ENCODE results near the gene HEBP1.
"Not testable (repeated sequence)": the region's sequence is repeated elsewhere in the genome, so short reads cannot be mapped to it uniquely, and the experiment has no call there.

HEBP1 gene, protein sequence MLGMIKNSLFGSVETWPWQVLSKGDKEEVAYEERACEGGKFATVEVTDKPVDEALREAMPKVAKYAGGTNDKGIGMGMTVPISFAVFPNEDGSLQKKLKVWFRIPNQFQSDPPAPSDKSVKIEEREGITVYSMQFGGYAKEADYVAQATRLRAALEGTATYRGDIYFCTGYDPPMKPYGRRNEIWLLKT

GRCh38 chr12:12999959-13000615, at the start of gene HEBP1:
HEBP1 (minus strand) TSS chr12:13000265; CDS start chr12:13000114, 151 bp downstream.
- peak; percentile 89 to 97 (median 96) for DNase-seq

DNA sequence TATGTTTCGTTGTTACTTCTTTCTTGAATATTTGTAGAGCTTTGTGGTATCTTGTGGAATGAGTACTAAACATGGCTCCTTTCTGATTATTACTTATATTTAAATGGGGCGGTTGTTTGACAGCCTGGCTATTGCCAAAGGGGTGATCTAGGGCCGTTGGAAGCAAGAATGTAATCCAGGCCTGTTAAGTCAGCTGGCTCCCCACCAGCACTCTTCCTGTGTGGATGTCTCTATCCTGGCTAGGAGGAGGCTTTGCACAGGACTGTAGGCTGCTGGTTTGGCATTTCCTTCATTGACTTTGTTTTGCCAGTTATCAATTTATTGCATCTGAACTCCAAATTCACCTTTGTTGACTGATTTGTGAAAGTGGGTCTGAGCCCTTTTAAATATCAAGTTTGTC, 49.8 kb upstream of the HEBP1 start:
- DNase-seq: no peak

DNA sequence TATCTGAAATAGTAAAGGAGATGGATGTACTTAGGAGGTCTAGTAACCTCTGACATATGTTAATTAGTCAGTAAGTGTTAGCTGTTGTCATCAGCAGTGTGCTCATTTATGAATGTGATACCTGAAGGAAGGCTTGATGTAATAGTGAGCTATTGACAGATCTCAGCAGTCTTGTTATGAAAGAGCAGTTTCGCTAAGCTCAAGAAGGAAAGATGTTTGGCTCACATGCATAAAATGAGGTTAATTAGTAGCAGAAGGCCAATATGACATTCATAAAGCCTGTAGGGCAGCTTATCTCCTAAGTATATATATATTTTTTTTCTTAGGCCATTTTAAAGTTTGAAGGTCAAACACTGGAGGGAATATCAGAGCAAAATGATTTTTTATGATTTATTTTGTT, 46.9 kb upstream of the HEBP1 start:
- DNase-seq: no peak

DNA sequence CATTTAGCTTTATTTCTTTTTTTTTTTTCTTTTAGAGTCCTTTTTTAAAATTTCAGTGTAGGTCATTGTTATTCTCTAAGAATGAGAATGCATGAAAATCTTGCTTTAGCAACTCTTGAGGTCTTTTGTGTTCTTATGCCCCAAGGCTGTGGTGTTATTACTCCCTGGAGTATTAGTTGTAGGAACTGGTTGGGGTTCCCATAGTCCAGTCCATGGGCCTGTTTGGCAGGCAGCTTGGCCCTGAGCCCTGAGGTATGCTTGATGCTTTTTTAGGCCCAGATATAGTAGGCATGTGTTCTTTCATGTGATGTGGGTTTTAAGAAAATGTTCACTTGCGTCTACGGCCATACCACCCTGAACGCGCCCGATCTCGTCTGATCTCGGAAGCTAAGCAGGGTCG, 45.8 kb upstream of the HEBP1 start:
- no peak for DNase-seq

DNA sequence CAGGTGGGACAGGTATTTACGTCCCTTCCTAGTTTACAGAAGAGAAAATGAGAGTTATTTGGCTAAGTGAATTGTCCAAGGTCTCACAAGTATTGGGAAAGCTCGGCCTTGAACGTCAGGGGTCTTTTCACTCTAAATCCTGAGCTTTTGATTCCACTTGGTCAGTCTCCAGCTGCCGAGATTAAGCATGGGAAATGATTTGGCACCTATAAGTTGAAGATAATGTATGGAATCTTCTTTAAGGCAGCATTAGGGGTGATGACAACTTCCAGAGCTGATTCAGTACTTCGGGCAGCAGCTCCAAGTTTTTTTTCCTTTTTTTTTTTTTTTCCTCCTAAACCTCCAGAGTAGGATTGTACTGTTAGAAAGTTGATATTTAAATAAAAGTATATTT, 44.8 kb upstream of the HEBP1 start:
- DNase-seq: no peak

DNA sequence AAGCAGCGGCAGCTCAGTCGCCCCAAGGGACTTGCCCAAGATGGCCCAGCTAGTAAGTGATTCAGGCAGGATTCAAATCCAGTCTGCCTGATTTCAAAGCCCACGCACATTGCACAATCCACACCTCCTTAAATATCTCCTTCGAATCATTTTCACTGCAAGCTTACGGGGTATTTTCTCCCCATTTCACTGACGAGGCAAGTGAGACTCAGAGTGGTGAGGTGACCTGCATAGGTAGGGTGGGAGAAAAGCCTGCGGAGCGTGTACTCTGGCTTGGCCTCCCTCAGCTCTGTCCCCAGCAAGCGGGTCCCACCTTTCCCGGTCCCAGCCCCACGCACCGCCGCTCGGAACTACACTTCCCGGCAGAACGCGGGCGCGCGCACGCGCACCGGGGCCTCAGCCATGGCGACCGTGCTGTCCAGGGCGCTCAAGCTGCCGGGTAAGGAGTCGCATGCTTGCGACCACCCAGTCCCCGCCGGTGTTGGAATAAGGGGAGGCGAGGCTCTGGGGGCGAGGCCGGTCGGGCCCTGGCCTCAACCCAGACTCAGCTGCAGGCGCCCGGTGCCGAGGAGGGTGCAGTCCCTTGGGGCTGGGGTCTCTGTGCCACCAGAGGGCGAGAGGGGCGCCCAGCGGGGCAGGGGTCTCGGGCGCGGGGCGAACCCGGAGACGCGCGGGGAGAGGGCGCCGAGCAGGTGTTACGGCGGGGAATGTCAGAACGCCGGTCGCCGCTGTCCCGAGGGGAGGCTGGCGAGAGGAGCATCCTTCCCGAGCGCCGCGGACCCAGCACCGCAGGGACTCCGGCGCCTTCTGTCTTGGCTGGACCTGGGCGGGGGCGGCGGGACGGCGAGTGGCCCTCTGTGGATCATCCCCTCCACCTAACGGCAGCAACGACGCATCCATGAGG, 44.2 kb upstream of the HEBP1 start, which contains the start of gene FAM234B:
TSS of gene FAM234B (plus strand) at position 380 of the 904 bp plus-strand sequence. CDS start at position 403, 23 bp downstream.
- peak; percentile 38 to 68 (median 52) for DNase-seq

- no peak for DNase-seq
Observed at GRCh38 chr12:13042666-13043230, 42.7 kb upstream of the HEBP1 start.

GRCh38 chr12:13041224-13041623, 41.2 kb upstream of the HEBP1 start:
- DNase-seq: no peak

DNA sequence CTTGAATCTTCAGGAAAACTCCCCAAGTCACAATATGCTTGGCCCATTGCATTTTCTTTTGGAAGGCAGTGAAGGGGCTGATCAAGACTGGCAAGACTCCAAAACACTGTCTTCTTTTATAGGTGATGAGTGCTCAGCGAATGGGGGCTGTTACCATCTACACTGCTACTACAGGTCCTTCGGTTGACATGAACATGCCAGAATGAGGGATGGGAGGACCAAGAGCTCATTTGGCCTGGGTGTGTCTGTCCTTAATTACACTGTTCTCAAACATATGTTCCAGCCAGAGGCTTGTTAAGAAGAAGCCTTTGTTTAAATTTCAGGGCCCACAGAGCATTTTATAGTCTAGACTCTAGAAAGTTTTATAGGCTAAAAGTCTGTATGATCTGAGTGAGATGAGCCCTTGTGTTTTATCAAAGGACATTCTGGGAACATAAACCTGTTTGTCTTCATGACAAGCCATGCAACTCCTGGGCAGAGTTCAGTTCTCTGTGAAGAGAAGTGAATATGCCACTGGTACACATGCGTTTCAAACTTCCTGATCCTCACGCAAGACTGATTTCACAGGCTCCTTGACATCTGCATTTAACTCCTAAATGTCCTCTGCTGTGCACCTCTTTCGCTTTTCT, 39.4 kb upstream of the HEBP1 start:
- no peak for DNase-seq

DNA sequence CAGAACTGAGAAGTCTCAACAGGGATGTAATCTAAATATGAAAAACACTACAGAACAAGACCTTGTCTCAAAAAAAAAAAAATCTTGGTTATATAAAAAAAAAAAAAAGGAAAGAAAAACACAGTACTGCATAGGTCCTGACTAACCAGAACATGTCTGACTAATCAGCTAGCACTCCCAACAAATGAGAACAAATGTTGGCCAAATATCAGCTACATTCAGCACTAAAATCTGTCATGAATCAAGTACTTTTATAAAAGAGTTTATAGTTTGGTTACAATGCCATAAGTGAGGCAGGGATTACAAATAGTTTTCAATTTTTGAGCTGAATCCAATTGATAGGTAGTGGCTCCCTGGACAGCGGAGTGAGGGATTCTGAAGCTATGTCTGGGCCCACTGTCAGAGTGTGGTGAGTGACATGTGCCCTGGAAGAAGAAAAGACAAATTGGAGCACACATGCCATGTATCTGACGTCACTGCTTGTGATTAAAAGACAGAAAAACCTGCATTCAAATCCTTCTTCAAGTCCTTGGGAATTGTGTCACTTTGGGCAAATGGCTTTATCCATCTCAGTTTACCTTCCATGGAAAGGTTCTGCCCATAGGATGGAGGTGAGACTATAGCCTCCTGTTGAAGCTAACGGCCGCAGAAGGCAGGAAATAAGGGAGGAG, 38.6 kb upstream of the HEBP1 start:
- no peak for DNase-seq

DNA sequence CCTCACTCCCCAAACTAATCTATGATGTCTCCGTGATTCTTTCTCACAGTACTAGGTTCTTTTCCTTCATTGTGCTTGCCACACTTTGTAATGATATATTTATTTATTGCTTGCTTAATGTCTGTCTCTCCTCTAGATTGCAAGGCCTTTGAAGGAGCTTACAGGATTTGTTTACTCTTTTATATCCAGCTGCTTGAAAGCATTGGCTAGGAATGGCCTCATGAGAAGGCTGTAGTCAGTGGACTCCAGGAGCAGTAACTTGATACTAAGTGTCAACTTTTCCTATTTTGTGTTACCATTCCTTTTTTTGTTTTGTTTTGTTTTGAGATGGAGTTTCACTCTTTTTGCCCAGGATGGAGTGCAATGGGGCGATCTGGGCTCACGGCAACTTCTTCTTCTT, 36.8 kb upstream of the HEBP1 start:
- no peak for DNase-seq

- not testable (repeated sequence) for DNase-seq
Observed at GRCh38 chr12:13035335-13035734, 35.3 kb upstream of the HEBP1 start.

GRCh38 chr12:13033476-13033875, 33.4 kb upstream of the HEBP1 start:
- no peak for DNase-seq

DNA sequence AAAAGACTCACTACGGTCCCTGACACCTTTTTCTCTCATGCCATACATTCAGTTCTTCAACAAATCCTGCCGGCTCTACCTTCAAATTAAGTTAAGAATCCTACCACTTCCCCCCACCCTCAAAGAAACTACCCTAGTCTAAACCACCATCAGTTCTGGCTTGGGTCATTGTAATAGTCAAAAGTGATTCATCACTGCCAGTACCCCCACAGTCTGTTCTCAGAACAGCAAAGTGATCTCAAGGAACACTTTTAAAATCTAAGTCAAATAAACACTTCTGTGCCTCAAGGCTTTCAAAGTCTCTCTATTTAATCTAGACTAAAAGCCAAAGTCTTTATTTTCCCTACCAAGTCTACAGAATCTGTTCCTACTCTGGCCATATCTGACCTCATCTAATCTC, 32.1 kb upstream of the HEBP1 start:
- no peak for DNase-seq

GRCh38 chr12:13030541-13031291, 30.7 kb upstream of the HEBP1 start:
- no peak for DNase-seq

DNA sequence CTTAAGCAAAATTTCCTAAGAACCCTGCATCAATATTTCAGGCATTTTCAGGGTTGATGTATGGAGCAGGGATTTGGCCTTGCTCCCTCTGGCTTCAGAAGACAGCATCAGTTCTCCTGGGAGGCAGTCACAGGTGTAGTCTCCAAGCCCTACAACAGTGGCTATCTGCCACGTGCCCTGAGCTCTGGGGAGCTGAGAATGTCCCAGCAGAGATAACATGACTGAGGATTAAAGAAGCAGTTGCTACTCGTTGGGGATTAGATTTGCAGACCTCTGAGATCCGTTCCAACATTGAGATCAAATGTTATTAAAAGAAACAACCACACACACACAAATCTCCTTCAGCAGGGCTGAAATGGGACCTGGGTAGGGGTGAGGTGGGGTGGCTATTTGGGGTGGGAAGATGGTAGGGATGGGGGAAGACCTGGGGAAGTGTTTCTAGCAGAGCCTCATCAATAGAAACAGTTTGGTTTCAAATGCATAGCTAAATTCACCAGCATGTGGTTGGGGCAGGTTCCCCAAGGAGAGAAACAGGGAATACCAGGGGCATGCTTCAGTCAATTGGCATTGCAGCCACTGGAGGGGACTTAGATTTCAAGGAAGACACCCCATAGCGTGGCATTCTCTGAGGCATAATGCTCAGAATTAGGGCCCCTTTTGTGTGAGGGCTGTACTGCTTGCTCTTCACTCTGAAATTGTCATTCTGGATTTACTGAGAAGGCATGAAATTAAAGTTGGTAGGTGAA, 28.9 kb upstream of the HEBP1 start:
- DNase-seq: no peak

DNA sequence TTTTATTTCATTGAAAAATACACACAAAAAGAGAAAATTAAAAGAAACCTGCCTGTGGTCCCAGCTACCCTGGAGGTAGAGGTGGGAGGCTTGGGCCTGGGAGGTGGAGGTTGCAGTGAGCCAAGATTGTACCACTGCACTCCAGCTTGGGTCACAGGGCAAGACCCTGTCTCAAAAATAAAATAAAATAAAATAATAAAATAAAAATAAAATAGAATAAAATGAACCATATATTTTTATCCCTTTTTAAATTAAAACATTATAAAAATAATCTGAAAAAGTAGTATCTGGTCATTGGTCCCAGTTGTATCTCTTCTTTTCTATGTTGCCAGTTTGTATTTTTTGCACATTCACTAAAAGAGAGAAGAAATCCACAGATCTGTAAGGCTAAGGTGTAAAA, 27.4 kb upstream of the HEBP1 start:
- no peak for DNase-seq

DNA sequence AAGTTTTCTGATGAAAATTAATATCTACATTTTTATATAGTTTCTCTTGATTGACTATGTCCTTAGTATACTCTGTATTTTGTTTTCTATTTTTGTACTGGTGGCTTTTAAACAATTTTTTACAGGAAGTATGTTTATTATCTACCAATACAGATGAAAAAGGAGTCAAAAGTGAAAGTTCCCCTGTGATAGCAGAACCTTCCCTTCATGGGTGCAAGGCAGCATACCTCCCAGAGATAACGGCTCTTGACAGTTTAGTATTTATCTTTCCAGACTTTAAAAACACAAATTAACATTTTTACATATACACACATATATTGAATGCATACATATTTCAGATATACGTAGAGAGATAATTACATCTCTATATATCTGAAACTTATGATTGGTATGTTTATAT, 27.0 kb upstream of the HEBP1 start:
- DNase-seq: no peak

GRCh38 chr12:13026286-13026685, 26.2 kb upstream of the HEBP1 start:
- DNase-seq: no peak

DNA sequence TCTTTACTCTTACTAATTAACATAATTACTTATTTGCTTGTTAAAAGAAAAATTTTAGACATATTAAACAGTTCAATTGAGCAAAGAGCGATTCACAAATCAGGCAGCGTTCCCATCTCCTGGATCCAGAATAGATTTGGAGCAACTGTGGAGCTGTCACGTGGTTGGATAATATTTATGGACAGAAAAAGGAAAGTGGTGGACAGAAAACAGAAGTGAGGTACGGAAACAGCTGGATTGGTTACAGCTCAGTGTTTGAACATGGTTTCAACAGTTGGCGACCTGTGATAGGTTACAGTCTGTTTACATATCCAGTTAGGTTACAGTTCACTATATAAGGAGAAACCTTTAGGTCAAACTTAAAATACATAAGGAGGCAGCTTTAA, 24.5 kb upstream of the HEBP1 start:
- no peak for DNase-seq

Data from activated naive CD4-positive, alpha-beta T cell (primary cell).